GM12875 (cell line): ENCODE measurements around the gene PSTPIP1.
A peak's percentile ranks its signal among the peaks of the same experiment; 100 is the strongest.

Experiments used
- H3K4me3 ChIP-seq: one replicate; pipeline ENCODE4 v1.5.1; 2011; ENCODE audit warnings: low read depth, low read length, control low read depth
- CTCF ChIP-seq: IDR thresholded peaks from 2 replicates; pipeline ENCODE4 v1.5.1; 2011; ENCODE audit warnings: low read depth, mild to moderate bottlenecking, control low read depth, inconsistent platforms, low read length, moderate library complexity, borderline replicate concordance; ENCODE audit not compliant: insufficient read depth

The PSTPIP1 gene

GRCh38 chr15:77024273-77025082 is 29.6 kb downstream of the PSTPIP1 start:
- H3K4me3 ChIP-seq = no peak overlapping the region
- TF ChIP-seq CTCF = peak; percentile 93

DNA sequence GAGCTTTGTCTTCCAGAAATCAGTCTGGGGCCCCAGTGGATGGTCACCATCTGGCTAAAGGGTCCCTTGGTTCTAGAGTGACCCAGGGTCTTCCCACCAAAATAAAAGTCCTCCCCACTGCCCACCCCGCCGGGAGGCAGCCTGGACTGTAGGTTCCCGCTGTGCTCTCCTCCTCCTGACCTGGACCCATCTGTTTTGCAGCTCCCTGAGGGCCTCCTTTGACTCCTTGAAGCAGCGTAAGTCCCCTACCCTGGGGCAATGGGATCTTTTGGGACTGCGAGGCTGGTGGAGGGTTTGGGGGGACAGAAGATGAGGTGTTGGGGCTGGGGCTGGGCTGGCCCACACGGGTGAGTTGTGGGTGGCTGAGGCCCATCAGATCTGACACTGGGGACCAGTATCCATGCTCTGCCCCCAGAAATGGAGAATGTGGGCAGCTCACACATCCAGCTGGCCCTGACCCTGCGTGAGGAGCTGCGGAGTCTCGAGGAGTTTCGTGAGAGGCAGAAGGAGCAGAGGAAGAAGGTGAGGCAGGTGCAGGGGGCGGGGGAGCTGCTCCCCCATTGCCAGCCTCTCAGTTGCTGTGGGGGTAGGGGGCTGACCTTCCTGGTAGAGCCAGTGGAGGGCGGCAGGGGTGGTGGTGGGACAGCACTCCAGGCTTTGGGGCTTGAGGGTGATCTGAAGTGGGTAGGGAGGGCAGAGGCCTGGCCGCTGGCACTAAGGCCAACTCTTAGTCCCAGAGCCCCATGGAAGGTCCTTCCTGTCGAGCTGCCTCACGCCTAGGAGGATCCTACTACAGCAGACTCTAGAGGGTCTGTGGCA is 30.4 kb downstream of the PSTPIP1 start:
- no peak overlapping the region for H3K4me3 ChIP-seq
- TF ChIP-seq CTCF = no peak

DNA sequence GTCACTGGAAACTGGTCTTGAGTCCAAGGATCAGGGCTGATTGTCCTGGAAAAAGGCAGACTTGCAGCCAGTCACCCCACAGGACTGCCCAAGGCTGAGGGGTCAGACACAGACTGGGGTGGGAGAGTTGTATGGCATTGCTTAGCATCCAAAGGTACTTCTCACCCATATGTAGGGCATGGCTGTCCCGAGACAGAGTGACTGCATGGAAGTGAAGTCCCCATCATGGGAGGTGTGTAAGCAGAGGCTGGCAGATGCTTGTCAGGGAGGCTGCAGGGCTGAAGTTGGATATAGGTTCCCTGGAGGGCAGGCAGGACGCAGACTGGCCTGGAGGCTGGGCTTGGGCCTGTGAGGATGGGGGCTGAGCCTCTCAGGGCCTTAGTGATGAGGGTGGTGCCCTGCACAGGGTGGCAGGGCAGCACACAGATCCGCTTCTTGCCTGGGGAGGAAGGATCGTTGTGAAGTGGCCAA is 31.1 kb downstream of the PSTPIP1 start:
- H3K4me3 ChIP-seq = no peak overlapping the region
- no peak for TF ChIP-seq CTCF

- no peak overlapping the region for H3K4me3 ChIP-seq
- TF ChIP-seq CTCF = no peak
Measured at GRCh38 chr15:77026501-77027110, 31.7 kb downstream of the PSTPIP1 start.

GRCh38 chr15:77027111-77027696 is 32.3 kb downstream of the PSTPIP1 start:
- no peak overlapping the region for H3K4me3 ChIP-seq
- no peak for TF ChIP-seq CTCF

GRCh38 chr15:77027697-77028450 is 32.9 kb downstream of the PSTPIP1 start:
- no peak for TF ChIP-seq CTCF
- no peak overlapping the region for H3K4me3 ChIP-seq
